ENCODE data around the gene RAB42.

RAB42 gene

DNA sequence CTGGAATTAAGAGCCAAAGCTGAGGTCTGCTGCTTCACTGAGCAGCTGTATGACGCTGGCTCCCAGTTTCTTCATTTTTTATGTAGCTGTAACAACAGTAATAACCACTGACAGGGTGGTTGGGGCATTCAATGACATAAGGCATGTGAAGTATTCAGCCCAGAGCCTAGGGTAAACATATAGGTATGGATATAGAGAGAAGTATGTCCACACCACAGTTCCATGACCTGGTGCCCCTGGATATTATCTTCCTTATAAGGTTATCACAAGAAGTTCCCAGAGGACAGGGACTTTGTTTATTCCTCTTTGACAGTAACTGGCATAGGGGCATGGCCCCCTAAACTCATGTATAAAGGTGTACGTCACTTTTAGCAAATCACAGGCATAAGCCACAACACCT lies 14.7 kb downstream of the RAB42 start:
- Histone ChIP-seq H3K9me3 (ENCODE audit: control insufficient read depth in 2 of 2, low read length in 2 of 2) (no peaks in the 10 kb centered on the region), H3K36me3 (ENCODE audit: control insufficient read depth in 2 of 2, insufficient read depth in 2 of 2, low read length in 2 of 2) (peaks cover 38 to 41% of the 10 kb centered on the region in 2 donors), H3K4me1 (ENCODE audit: control insufficient read depth, insufficient read depth, low read length) (no peaks in the 10 kb centered on the region), H3K9ac (ENCODE audit: low read length in 2 of 2) (no peak overlapping the region), H3K4me3 (ENCODE audit: low read length in 2 of 2) (no peak overlapping the region), H3K27ac (ENCODE audit: low read length) (no peak overlapping the region), H3K27me3 (ENCODE audit: control insufficient read depth in 1 of 2, insufficient read depth in 2 of 2, low read length in 2 of 2) (no peaks in the 10 kb centered on the region)

DNA sequence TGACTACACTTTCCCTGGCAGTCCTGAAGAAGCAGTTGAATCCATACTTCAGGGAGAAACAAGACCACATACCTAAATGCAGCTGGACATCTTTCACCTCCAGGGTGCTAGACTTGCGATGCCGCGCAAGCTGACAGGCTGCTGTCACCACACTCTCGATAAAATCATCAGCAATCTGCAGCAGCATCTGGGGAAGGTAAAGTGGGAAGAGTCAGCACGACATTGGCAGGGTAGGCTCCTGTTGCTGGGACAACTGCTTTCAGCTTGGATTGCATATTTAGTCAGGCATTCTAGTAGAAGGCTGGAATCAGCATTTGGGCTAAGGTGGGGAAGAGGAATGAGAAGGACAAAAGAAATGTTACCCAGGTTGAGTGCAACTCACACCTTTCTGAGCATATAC lies 21.1 kb downstream of the RAB42 start:
- no peaks in the 10 kb centered on the region for H3K4me1 ChIP-seq (ENCODE audit: control insufficient read depth, insufficient read depth, low read length)
- no peaks in the 10 kb centered on the region for H3K27me3 ChIP-seq (ENCODE audit: control insufficient read depth in 1 of 2, insufficient read depth in 2 of 2, low read length in 2 of 2)
- peaks cover 21 to 28% of the 10 kb centered on the region in 2 donors for H3K36me3 ChIP-seq (ENCODE audit: control insufficient read depth in 2 of 2, insufficient read depth in 2 of 2, low read length in 2 of 2)
- no peaks in the 10 kb centered on the region for H3K9me3 ChIP-seq (ENCODE audit: control insufficient read depth in 2 of 2, low read length in 2 of 2)
- H3K27ac ChIP-seq (ENCODE audit: low read length), result no peak overlapping the region
- no peak overlapping the region for H3K4me3 ChIP-seq (ENCODE audit: low read length in 2 of 2)
- H3K9ac ChIP-seq (ENCODE audit: low read length in 2 of 2), result no peak overlapping the region

DNA sequence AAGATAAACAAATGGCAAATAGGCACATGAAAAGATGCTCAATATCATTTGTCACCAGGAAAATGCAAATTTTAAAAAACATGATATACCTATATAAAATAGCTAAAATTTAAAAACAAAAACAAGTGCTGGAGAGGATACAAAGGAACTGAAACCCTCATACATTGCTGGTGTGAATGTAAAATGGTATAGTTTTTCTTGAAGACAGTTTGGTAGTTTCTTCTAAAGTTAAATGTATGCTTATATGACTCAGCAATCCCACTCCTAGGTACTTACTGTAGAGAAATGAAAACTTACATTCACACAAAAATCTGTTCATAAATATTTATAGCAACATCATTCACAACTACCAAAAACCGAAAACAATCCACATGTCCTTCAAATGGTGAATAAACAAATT lies 39.6 kb downstream of the RAB42 start:
- Histone ChIP-seq H3K4me1 (ENCODE audit: control insufficient read depth, insufficient read depth, low read length) (no peaks in the 10 kb centered on the region), H3K9ac (ENCODE audit: low read length in 2 of 2) (no peak overlapping the region), H3K27me3 (ENCODE audit: control insufficient read depth in 1 of 2, insufficient read depth in 2 of 2, low read length in 2 of 2) (no peaks in the 10 kb centered on the region), H3K4me3 (ENCODE audit: low read length in 2 of 2) (no peak overlapping the region), H3K27ac (ENCODE audit: low read length) (no peak overlapping the region), H3K36me3 (ENCODE audit: control insufficient read depth in 2 of 2, insufficient read depth in 2 of 2, low read length in 2 of 2) (no peaks in the 10 kb centered on the region), H3K9me3 (ENCODE audit: control insufficient read depth in 2 of 2, low read length in 2 of 2) (no peaks in the 10 kb centered on the region)

DNA sequence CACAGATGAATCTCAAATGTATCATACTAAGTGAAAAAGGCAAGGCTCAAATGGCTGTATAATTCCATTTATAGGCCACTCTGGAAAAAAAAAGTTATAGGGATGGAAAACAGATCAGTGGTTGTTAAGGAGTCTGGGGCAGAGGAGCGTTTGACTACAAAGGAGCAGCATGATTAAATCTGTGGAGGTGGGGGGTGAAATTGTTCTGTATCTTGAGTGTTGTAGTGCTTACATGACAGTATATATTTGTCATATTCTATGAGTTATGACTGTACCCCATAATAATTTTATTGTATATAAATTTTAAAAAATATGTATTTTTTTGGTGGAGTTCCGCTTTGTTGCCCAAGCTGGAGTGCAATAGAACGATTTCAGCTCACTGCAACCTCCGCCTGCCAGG lies 40.5 kb downstream of the RAB42 start:
- H3K4me3 ChIP-seq (ENCODE audit: low read length in 2 of 2), result no peak overlapping the region
- H3K9me3 ChIP-seq (ENCODE audit: control insufficient read depth in 2 of 2, low read length in 2 of 2), result no peaks in the 10 kb centered on the region
- no peak overlapping the region for H3K27ac ChIP-seq (ENCODE audit: low read length)
- H3K4me1 ChIP-seq (ENCODE audit: control insufficient read depth, insufficient read depth, low read length), result no peaks in the 10 kb centered on the region
- H3K27me3 ChIP-seq (ENCODE audit: control insufficient read depth in 1 of 2, insufficient read depth in 2 of 2, low read length in 2 of 2), result no peaks in the 10 kb centered on the region
- no peak overlapping the region for H3K9ac ChIP-seq (ENCODE audit: low read length in 2 of 2)
- H3K36me3 ChIP-seq (ENCODE audit: control insufficient read depth in 2 of 2, insufficient read depth in 2 of 2, low read length in 2 of 2), result no peaks in the 10 kb centered on the region

DNA sequence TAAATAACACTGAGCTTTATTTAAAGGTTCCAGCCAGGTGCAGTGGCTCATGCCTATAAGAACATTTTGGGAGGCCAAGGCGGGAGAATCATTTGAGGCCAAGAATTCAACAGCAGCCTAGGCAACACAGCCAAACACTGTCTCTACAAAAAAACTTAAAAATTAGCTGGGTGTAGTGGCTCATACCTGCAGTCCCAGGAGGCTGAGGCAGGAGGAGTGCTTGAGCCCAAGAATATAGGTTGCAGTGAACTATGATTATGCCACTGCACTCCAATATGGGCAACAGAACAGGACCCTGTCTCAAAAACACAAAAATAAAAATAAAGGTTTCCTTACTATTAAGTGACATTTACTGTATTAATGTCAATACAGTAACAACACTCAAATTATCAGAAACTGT lies 48.7 kb downstream of the RAB42 start:
- Histone ChIP-seq H3K4me1 (ENCODE audit: control insufficient read depth, insufficient read depth, low read length) (peaks cover 16% of the 10 kb centered on the region), H3K4me3 (ENCODE audit: low read length in 2 of 2) (no peak overlapping the region), H3K9ac (ENCODE audit: low read length in 2 of 2) (no peak overlapping the region), H3K27me3 (ENCODE audit: control insufficient read depth in 1 of 2, insufficient read depth in 2 of 2, low read length in 2 of 2) (no peaks in the 10 kb centered on the region), H3K9me3 (ENCODE audit: control insufficient read depth in 2 of 2, low read length in 2 of 2) (no peaks in the 10 kb centered on the region), H3K27ac (ENCODE audit: low read length) (no peak overlapping the region), H3K36me3 (ENCODE audit: control insufficient read depth in 2 of 2, insufficient read depth in 2 of 2, low read length in 2 of 2) (no peaks in the 10 kb centered on the region)

DNA sequence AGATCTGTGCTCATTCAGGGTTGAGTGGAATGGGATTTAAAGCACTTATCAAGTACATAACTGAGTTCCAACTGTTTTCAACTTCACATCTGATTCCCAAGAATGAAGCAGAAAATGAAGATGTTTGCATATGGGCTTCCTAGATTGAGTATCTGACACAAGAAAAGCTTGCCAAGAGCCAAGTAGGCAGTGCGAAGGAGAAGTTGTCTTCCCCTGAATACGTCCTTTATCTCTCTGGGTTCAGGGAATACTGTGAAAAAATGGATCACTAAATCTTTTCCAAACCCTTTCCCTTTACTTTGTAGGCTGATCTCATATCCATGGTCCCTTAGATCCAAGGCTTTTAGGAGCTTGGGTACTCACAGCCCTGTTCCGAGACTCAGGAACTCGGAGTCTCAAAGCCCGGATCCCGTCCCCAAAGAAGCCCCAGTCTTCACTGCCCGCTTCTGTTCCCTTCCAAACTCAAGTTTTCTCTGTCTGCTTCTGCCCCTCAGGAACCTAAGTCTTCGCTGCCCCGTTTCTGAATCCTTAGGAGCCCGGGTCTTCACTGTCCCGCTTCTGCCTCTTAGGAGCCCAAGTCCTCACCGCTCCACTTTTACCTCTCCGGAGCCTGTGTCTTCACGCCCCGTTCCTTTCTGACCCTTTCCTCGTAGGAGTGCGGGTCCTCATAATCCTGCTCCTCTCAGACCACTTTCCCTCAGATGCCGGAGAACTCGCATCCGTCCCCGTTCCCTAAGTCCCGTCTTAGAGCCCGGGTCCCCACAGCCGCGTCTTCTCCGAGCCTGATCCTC lies 50.2 kb downstream of the RAB42 start:
- H3K27me3 ChIP-seq (ENCODE audit: control insufficient read depth in 1 of 2, insufficient read depth in 2 of 2, low read length in 2 of 2), result no peaks in the 10 kb centered on the region
- peak overlapping the region; percentile 85 to 100 for H3K4me3 ChIP-seq (ENCODE audit: low read length in 2 of 2)
- H3K9me3 ChIP-seq (ENCODE audit: control insufficient read depth in 2 of 2, low read length in 2 of 2), result no peaks in the 10 kb centered on the region
- peak overlapping the region; percentile 90 for H3K27ac ChIP-seq (ENCODE audit: low read length)
- peak overlapping the region; percentile 75 to 98 for H3K9ac ChIP-seq (ENCODE audit: low read length in 2 of 2)
- peaks cover 16% of the 10 kb centered on the region for H3K4me1 ChIP-seq (ENCODE audit: control insufficient read depth, insufficient read depth, low read length)
- H3K36me3 ChIP-seq (ENCODE audit: control insufficient read depth in 2 of 2, insufficient read depth in 2 of 2, low read length in 2 of 2), result no peaks in the 10 kb centered on the region

DNA sequence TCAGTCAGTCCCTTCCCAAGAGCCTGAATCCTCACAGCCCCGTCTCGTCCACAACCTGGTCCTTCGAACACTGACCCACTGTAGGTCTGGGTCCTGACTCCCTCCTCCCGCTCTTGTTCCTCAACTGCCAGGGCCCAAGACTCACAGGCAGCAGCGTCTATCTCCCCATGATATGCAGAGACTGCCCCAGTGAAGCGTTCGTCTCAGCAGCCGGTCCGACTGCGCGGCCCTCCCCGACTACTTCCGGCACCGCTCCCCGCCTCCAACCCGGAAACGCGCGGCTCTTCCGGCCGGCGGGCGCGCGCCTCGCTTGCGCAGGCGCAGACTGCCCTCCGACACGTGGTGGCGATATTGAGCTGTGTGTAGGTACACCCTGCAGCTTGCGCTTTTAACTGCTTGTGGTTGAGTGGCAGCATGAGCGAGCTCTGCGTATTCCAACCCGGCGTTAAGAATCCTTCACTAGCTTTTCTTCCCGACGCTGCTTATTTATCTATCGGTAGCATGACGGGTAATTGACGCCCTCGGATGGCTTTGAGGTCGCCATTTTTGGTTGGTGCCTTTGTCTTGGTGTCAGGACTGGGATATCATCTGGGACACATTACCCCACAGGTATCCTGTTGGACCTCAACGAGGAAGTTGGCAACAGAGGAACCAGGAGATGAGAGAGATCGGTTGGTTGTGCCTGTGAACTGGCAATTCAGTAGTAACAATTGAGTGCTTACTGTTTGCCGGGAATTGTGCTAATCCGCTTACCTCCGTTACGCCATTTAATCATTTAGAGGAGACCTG lies 51.0 kb downstream of the RAB42 start, which contains the start of gene TAF12:
TAF12 (minus strand) TSS at position 221 of the 789 bp plus-strand sequence. CDS start 20,986 bp downstream, outside the sequence.
- H3K27ac ChIP-seq (ENCODE audit: low read length), result peak within 1 kb of the TSS; percentile 90
- H3K27me3 ChIP-seq (ENCODE audit: control insufficient read depth in 1 of 2, insufficient read depth in 2 of 2, low read length in 2 of 2), result no peaks in the 10 kb centered on the region
- no peaks in the 10 kb centered on the region for H3K9me3 ChIP-seq (ENCODE audit: control insufficient read depth in 2 of 2, low read length in 2 of 2)
- H3K36me3 ChIP-seq (ENCODE audit: control insufficient read depth in 2 of 2, insufficient read depth in 2 of 2, low read length in 2 of 2), result no peaks in the 10 kb centered on the region
- H3K4me1 ChIP-seq (ENCODE audit: control insufficient read depth, insufficient read depth, low read length), result peaks cover 22% of the 10 kb centered on the region
- peak within 1 kb of the TSS; percentile 85 to 100 for H3K4me3 ChIP-seq (ENCODE audit: low read length in 2 of 2)
- peak within 1 kb of the TSS; percentile 75 to 98 for H3K9ac ChIP-seq (ENCODE audit: low read length in 2 of 2)

DNA sequence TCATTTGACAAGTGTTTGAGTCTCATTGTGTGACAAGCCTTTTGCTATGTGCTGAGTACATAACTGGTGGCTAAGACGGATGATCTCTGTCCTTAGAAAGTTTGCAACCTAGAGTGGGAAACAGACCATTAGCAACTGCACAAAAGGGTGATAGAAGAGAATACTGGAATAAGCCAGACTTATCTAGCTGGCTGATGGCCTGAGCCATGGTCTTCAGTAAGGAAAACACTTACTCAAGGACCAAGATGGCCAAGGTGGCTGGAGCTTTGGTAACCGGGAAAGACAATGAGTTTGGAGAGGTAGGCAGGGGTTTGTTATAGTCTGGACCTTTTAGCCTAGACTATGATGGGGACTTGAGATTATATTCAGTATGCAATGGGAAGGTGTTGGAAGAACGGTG lies 52.4 kb downstream of the RAB42 start:
- no peaks in the 10 kb centered on the region for H3K9me3 ChIP-seq (ENCODE audit: control insufficient read depth in 2 of 2, low read length in 2 of 2)
- H3K36me3 ChIP-seq (ENCODE audit: control insufficient read depth in 2 of 2, insufficient read depth in 2 of 2, low read length in 2 of 2), result no peaks in the 10 kb centered on the region
- H3K9ac ChIP-seq (ENCODE audit: low read length in 2 of 2), result peak overlapping the region; percentile 26 to 36
- H3K4me1 ChIP-seq (ENCODE audit: control insufficient read depth, insufficient read depth, low read length), result peaks cover 26% of the 10 kb centered on the region
- no peak overlapping the region for H3K27ac ChIP-seq (ENCODE audit: low read length)
- H3K27me3 ChIP-seq (ENCODE audit: control insufficient read depth in 1 of 2, insufficient read depth in 2 of 2, low read length in 2 of 2), result no peaks in the 10 kb centered on the region
- no peak overlapping the region for H3K4me3 ChIP-seq (ENCODE audit: low read length in 2 of 2)

All from stomach smooth muscle (tissue), 2 donors.